SK-N-SH (cell line): ENCODE measurements around the gene ROR2. TPM values are rescaled to one million over a fixed set of nuclear protein-coding genes. Genes with fewer than 3 reads are reported as not detected.

Source experiments
- CTCF ChIA-PET: fragments of 300-600, 350-600 bp; formaldehyde crosslinking; extraction: SDS; loops from one replicate; lab custom pipeline; 2021; lab: Yijun Ruan, JAX
- POLR2A ChIA-PET: fragments of 350-600 bp; sonication (Branson Sonifier 250); formaldehyde crosslinking; extraction: SDS; loops from one replicate; lab custom pipeline; 2020; ENCODE audit warnings: antibody characterized with exemption, inconsistent platforms; lab: Yijun Ruan, JAX
- DNase-seq: peaks from one replicate; pipeline ENCODE4 v3.0.0; 2012
- H2AFZ ChIP-seq: fragments of 200-600 bp; sonication (generic); 2 replicates; pipeline ENCODE4 v1.8.1; 2016; ENCODE audit warnings: antibody characterized with exemption, mild to moderate bottlenecking, low read depth
- H3F3A ChIP-seq: fragments of 200-600 bp; sonication (generic); replicated peaks from 2 replicates; pipeline ENCODE3; 2016; ENCODE audit warnings: antibody characterized with exemption, mild to moderate bottlenecking; ENCODE audit not compliant: insufficient read depth
- H3K27ac ChIP-seq, 2 experiments: fragments of 200-500 bp in 1 of 2; fragments of 200-600 bp in 1 of 2; sonication (Bioruptor generic) in 1 of 2; sonication (generic), shearing (Covaris generic) in 1 of 2; 2 replicates each; pipeline versions ENCODE4 v1.5.1 to v1.6.1; 2014 to 2016; ENCODE audit warnings: low read depth in 2 of 2, inconsistent platforms in 1 of 2, low read length in 1 of 2, mild to moderate bottlenecking in 1 of 2, mixed read lengths in 1 of 2
- H3K27me3 ChIP-seq: fragments of 200-600 bp; sonication (generic), shearing (Covaris generic); 2 replicates; pipeline ENCODE4 v1.6.1; 2016; ENCODE audit warnings: mixed run types; ENCODE audit not compliant: insufficient read depth
- H3K36me3 ChIP-seq, 2 experiments: fragments of 200-500 bp in 1 of 2; fragments of 200-600 bp in 1 of 2; sonication (Bioruptor generic) in 1 of 2; sonication (generic) in 1 of 2; replicated peaks in 1 of 2; 2 replicates each; pipeline versions ENCODE3 to v1.5.1; 2014 to 2016; ENCODE audit warnings: low read length in 1 of 2, mild to moderate bottlenecking in 1 of 2; ENCODE audit not compliant: insufficient read depth in 2 of 2, control insufficient read depth in 1 of 2
- H3K4me1 ChIP-seq, 2 experiments: fragments of 200-500 bp in 1 of 2; fragments of 200-600 bp in 1 of 2; sonication (Bioruptor generic) in 1 of 2; sonication (generic), shearing (Covaris generic) in 1 of 2; 2 replicates each; pipeline versions ENCODE4 v1.5.1 to v1.6.1; 2014 to 2016; ENCODE audit warnings: low read depth in 1 of 2, low read length in 1 of 2, mixed run types in 1 of 2; ENCODE audit not compliant: insufficient read depth in 2 of 2, control insufficient read depth in 1 of 2
- H3K4me2 ChIP-seq: fragments of 200-600 bp; sonication (generic), shearing (Covaris generic); 2 replicates; pipeline ENCODE4 v1.6.1; 2017; ENCODE audit warnings: mixed run types
- H3K4me3 ChIP-seq, 2 experiments: fragments of 200-500 bp in 1 of 2; fragments of 200-600 bp in 1 of 2; sonication (Bioruptor generic) in 1 of 2; sonication (generic), shearing (Covaris generic) in 1 of 2; 2 replicates each; pipeline versions ENCODE4 v1.5.1 to v1.8.1; 2014 to 2016; ENCODE audit warnings: low read depth in 2 of 2, inconsistent platforms in 1 of 2, low read length in 1 of 2, mild to moderate bottlenecking in 1 of 2, mixed read lengths in 1 of 2, moderate library complexity in 1 of 2
- H3K79me2 ChIP-seq: fragments of 200-600 bp; sonication (generic); 2 replicates; pipeline ENCODE4 v1.8.1; 2017; ENCODE audit warnings: mild to moderate bottlenecking; ENCODE audit not compliant: insufficient read depth
- H3K9ac ChIP-seq: fragments of 200-600 bp; sonication (generic); 2 replicates; pipeline ENCODE4 v1.6.1; 2017; ENCODE audit warnings: mixed run types
- H3K9me2 ChIP-seq: fragments of 200-600 bp; sonication (generic); 2 replicates; pipeline ENCODE4 v1.6.1; 2017; ENCODE audit warnings: mixed run types
- H3K9me3 ChIP-seq: fragments of 200-600 bp; sonication (generic); 2 replicates; pipeline ENCODE4 v1.6.1; 2017; ENCODE audit warnings: mixed run types, mild to moderate bottlenecking, moderate library complexity
- H4K20me1 ChIP-seq: fragments of 200-600 bp; sonication (generic); 2 replicates; pipeline ENCODE4 v1.6.1; 2017; ENCODE audit warnings: mild to moderate bottlenecking, mixed run types; ENCODE audit not compliant: insufficient read depth
- ELF1 ChIP-seq: IDR thresholded peaks from 2 replicates; pipeline ENCODE4 v1.4.0; 2012
- EP300 ChIP-seq, 2 experiments: IDR thresholded peaks; 2 replicates each; pipeline versions ENCODE4 v1.4.0 to v1.6.1; 2012; ENCODE audit warnings: borderline replicate concordance in 1 of 2, low read depth in 1 of 2, low read length in 1 of 2
- FOXM1 ChIP-seq: IDR thresholded peaks from 2 replicates; pipeline ENCODE4 v1.4.0; 2012; ENCODE audit warnings: low read depth, mild to moderate bottlenecking
- GATA2 ChIP-seq: sonication (generic); formaldehyde crosslinking; IDR thresholded peaks from 2 replicates; pipeline ENCODE4 v1.5.0; 2020; ENCODE audit warnings: mild to moderate bottlenecking, missing genetic modification reagents
- JUND ChIP-seq: IDR thresholded peaks from 2 replicates; pipeline ENCODE4 v1.4.0; 2012
- MEF2A ChIP-seq: IDR thresholded peaks from 2 replicates; pipeline ENCODE4 v1.4.0; 2012; ENCODE audit warnings: low read depth, borderline replicate concordance
- MXI1 ChIP-seq: IDR thresholded peaks from 2 replicates; pipeline ENCODE4 v1.6.1; 2012; ENCODE audit warnings: mild to moderate bottlenecking, low read depth, low read length, improper control_type of control experiment
- RAD21 ChIP-seq: IDR thresholded peaks from 2 replicates; pipeline ENCODE4 v1.6.1; 2012; ENCODE audit warnings: mild to moderate bottlenecking, low read length
- SIN3A ChIP-seq: IDR thresholded peaks from 2 replicates; pipeline ENCODE4 v1.6.1; 2012; ENCODE audit warnings: low read depth, mild to moderate bottlenecking, low read length, moderate library complexity, borderline replicate concordance
- SMC3 ChIP-seq: IDR thresholded peaks from 2 replicates; pipeline ENCODE4 v1.6.1; 2012; ENCODE audit warnings: low read depth, low read length, improper control_type of control experiment
- YY1 ChIP-seq: IDR thresholded peaks from 2 replicates; pipeline ENCODE4 v1.4.0; 2012; ENCODE audit warnings: low read depth, mild to moderate bottlenecking
- WGBS: methylation state at CpG from one replicate; pipeline ENCODE4 v1.1.6; 2017; ENCODE audit warnings: low lambda C conversion rate; 5-methylcytosine and 5-hydroxymethylcytosine counted together
- polyA plus RNA-seq, 3 experiments: library from polyadenylated mRNA; depleted of rRNA; stranded (reverse); fragments of >200 nt; gene quantifications; 2 replicates each; pipeline ENCODE4 v1.2.3, GENCODE V29; 2012
- TF ChIP-seq, protein P1 (sequence below): IDR thresholded peaks from 2 replicates; pipeline ENCODE4; 2012
- TF ChIP-seq, protein P2 (sequence below): IDR thresholded peaks from 2 replicates; pipeline ENCODE4 v1.4.0; 2012; ENCODE audit warnings: low read depth
- TF ChIP-seq, protein P3 (sequence below): fragments of 150-350 bp; IDR thresholded peaks from 2 replicates; pipeline ENCODE4 v1.6.1; 2017; ENCODE audit warnings: antibody characterized with exemption, low read length, low read depth, borderline replicate concordance
- TF ChIP-seq, protein P4 (sequence below): IDR thresholded peaks from 2 replicates; pipeline ENCODE4 v1.6.1; 2012; ENCODE audit warnings: mild to moderate bottlenecking, low read depth, low read length, moderate library complexity

The ROR2 gene
- polyA plus RNA-seq, 1 of the 3 experiments (the other 2 are of a cell fraction), result 0.43 TPM

DNA sequence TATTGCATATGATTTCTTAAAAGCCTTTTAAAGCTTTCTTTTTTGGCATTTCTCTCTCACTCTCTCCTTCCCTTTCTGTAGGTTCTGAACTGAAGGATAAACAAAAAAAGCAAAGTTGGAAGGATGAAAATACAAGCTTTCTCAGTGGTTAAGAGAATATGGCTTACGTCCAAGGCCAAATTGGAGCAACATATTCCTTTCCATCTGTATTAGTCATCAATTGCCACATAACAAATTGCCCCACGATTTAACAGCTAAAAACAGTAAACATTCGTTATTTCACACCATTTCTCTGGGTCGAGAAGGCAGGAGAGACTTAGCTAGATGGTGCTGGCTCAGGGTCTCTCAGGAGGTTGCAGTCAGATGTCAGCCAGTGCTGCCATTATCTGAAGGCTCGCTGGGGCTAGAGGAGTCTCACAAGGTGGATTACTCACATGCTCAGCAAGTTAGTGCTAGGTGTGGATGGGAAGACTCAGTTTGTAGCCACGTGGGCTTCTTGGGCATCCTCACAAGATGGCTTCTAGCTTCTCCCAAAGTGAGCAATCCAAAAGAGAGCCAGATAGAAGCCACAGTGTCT lies 2.0 kb upstream of the ROR2 start:
- no peak overlapping the region for H2AFZ ChIP-seq
- H3K4me2 ChIP-seq, result no peak overlapping the region
- POLR2A ChIA-PET, result interaction anchor here (0.7 kb wide), 1 partner anchor 180 kb away, joined by 3 read pairs; no protein-coding TSS in a partner anchor
- no peak overlapping the region for H3K27ac ChIP-seq
- no peaks in the 10 kb centered on the region for H4K20me1 ChIP-seq
- H3K9me2 ChIP-seq, result no peaks in the 10 kb centered on the region
- TF ChIP-seq YY1, result no peak
- TF ChIP-seq ELF1, result no peak
- no peak for TF ChIP-seq JUND
- no peak for TF ChIP-seq MXI1
- TF ChIP-seq SMC3, result no peak
- no peak for TF ChIP-seq GATA2 (CRISPR knock-in tag)
- TF ChIP-seq EP300 (IDR thresholded peaks at IDR 0.05; ENCODE audit: borderline replicate concordance in 1 of 2, low read depth in 1 of 2, low read length in 1 of 2), result no peak
- TF ChIP-seq, protein P1, sequence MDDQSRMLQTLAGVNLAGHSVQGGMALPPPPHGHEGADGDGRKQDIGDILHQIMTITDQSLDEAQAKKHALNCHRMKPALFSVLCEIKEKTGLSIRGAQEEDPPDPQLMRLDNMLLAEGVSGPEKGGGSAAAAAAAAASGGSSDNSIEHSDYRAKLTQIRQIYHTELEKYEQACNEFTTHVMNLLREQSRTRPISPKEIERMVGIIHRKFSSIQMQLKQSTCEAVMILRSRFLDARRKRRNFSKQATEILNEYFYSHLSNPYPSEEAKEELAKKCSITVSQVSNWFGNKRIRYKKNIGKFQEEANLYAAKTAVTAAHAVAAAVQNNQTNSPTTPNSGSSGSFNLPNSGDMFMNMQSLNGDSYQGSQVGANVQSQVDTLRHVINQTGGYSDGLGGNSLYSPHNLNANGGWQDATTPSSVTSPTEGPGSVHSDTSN, result no peak
- no peak for TF ChIP-seq RAD21
- TF ChIP-seq, protein P2, sequence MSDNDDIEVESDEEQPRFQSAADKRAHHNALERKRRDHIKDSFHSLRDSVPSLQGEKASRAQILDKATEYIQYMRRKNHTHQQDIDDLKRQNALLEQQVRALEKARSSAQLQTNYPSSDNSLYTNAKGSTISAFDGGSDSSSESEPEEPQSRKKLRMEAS, result no peak
- no peak for TF ChIP-seq FOXM1
- TF ChIP-seq, protein P3, sequence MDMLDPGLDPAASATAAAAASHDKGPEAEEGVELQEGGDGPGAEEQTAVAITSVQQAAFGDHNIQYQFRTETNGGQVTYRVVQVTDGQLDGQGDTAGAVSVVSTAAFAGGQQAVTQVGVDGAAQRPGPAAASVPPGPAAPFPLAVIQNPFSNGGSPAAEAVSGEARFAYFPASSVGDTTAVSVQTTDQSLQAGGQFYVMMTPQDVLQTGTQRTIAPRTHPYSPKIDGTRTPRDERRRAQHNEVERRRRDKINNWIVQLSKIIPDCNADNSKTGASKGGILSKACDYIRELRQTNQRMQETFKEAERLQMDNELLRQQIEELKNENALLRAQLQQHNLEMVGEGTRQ, result no peak
- no peak for TF ChIP-seq MEF2A
- TF ChIP-seq, protein P4, sequence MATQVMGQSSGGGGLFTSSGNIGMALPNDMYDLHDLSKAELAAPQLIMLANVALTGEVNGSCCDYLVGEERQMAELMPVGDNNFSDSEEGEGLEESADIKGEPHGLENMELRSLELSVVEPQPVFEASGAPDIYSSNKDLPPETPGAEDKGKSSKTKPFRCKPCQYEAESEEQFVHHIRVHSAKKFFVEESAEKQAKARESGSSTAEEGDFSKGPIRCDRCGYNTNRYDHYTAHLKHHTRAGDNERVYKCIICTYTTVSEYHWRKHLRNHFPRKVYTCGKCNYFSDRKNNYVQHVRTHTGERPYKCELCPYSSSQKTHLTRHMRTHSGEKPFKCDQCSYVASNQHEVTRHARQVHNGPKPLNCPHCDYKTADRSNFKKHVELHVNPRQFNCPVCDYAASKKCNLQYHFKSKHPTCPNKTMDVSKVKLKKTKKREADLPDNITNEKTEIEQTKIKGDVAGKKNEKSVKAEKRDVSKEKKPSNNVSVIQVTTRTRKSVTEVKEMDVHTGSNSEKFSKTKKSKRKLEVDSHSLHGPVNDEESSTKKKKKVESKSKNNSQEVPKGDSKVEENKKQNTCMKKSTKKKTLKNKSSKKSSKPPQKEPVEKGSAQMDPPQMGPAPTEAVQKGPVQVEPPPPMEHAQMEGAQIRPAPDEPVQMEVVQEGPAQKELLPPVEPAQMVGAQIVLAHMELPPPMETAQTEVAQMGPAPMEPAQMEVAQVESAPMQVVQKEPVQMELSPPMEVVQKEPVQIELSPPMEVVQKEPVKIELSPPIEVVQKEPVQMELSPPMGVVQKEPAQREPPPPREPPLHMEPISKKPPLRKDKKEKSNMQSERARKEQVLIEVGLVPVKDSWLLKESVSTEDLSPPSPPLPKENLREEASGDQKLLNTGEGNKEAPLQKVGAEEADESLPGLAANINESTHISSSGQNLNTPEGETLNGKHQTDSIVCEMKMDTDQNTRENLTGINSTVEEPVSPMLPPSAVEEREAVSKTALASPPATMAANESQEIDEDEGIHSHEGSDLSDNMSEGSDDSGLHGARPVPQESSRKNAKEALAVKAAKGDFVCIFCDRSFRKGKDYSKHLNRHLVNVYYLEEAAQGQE, result no peak
- no peak for TF ChIP-seq SIN3A
- H3F3A ChIP-seq, result no peaks in the 10 kb centered on the region
- H3K79me2 ChIP-seq, result no peaks in the 10 kb centered on the region
- H3K9me3 ChIP-seq, result no peaks in the 10 kb centered on the region
- H3K4me3 ChIP-seq, result no peak overlapping the region
- CTCF ChIA-PET, result interaction anchor here (1.2 to 20.1 kb wide), 12 partner anchors 12 to 1038 kb away, joined by 3 to 495 read pairs (median 12); no protein-coding TSS in a partner anchor
- no peak overlapping the region for H3K9ac ChIP-seq
- H3K4me1 ChIP-seq, result peaks cover 0 to 6% of the 10 kb centered on the region in 2 experiments; a peak in 1 of 4 replicates
- WGBS, result 43% methylated on average over 6 of the region's 6 CpGs
- H3K36me3 ChIP-seq, result no peaks in the 10 kb centered on the region
- DNase-seq, result no peak
- H3K27me3 ChIP-seq, result peaks cover 32% of the 10 kb centered on the region
